Rectal smooth muscle tissue (tissue), 1 donor: Measurements from ENCODE around the gene ZMIZ1.

ENCODE experiments used
- H3K27ac ChIP-seq: one replicate; pipeline ENCODE4 v1.7.0; 2013; ENCODE audit warnings: low read depth, low read length, inconsistent platforms
- H3K27me3 ChIP-seq: one replicate; pipeline ENCODE4 v1.7.0; 2013; ENCODE audit warnings: low read length; ENCODE audit not compliant: control insufficient read depth, insufficient read depth
- H3K36me3 ChIP-seq: one replicate; pipeline ENCODE4 v1.7.0; 2013; ENCODE audit warnings: low read length; ENCODE audit not compliant: control insufficient read depth, insufficient read depth
- H3K4me1 ChIP-seq: one replicate; pipeline ENCODE4 v1.7.0; 2013; ENCODE audit warnings: low read length; ENCODE audit not compliant: control insufficient read depth, insufficient read depth
- H3K4me3 ChIP-seq: one replicate; pipeline ENCODE4 v1.7.0; 2013; ENCODE audit warnings: low read length
- H3K9ac ChIP-seq: one replicate; pipeline ENCODE4 v1.7.0; 2013; ENCODE audit warnings: low read length

Gene ZMIZ1

DNA sequence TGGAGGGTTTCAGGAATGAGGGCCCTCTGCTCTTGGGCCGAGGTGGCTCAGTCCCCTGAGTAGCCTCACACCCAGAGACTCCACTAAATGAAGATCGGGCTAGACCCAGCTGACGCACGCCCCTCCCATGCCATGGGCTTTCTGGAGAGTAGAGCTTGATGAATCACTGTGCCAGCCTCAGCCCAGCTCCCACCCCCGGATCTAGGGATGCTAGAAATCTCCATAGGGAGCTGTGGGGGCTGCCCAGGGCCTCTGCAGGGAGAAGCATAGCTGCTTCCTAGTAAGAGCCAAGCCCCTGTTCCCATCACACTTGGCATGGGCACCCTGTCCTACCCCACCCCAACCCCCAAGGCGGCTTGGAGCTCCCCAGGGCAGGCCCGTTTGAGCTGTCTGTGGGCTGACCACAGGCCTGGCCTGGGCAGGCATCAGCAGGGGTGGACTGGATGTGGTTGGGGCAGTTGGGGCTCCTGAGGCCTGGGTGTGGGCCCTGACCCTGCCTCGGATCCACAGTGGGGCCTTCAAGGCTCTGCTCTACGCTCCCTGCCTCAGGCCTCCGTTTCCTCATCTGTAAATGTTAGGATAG is 121.2 kb downstream of the ZMIZ1 start:
- no peak overlapping the region for H3K4me3 ChIP-seq
- peaks cover 4% of the 10 kb centered on the region for H3K36me3 ChIP-seq
- H3K9ac ChIP-seq = no peak overlapping the region
- peaks cover 20% of the 10 kb centered on the region for H3K4me1 ChIP-seq
- no peaks in the 10 kb centered on the region for H3K27me3 ChIP-seq
- H3K27ac ChIP-seq = no peak overlapping the region

DNA sequence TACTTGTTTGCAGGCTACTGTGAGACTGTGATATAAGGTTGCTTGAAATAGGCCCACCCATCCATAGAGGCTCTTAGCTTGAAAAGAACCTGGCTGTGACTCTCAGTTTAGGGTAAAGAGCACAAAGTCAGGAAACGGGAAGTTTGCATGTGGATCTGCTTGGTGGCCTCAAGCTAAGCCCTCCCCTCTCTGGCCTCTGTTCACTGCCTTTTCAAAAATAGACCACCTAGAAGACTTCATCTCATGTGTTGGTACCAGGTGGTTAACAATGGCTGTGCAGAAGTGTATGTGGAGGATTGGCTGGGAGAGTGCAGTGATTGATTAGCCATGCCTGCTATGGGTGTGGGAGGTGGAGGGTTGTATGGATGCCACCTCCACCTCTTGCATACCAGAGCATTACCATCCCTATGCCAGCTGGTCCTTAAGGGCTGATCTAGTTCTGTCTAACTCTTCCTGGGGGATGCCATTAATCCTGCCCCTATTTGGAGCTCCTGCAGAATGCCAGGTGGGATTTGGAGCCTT is 122.0 kb downstream of the ZMIZ1 start:
- Histone ChIP-seq H3K4me3 (no peak overlapping the region), H3K9ac (no peak overlapping the region), H3K27ac (no peak overlapping the region), H3K27me3 (no peaks in the 10 kb centered on the region), H3K36me3 (peaks cover 4% of the 10 kb centered on the region), H3K4me1 (peaks cover 19% of the 10 kb centered on the region)

DNA sequence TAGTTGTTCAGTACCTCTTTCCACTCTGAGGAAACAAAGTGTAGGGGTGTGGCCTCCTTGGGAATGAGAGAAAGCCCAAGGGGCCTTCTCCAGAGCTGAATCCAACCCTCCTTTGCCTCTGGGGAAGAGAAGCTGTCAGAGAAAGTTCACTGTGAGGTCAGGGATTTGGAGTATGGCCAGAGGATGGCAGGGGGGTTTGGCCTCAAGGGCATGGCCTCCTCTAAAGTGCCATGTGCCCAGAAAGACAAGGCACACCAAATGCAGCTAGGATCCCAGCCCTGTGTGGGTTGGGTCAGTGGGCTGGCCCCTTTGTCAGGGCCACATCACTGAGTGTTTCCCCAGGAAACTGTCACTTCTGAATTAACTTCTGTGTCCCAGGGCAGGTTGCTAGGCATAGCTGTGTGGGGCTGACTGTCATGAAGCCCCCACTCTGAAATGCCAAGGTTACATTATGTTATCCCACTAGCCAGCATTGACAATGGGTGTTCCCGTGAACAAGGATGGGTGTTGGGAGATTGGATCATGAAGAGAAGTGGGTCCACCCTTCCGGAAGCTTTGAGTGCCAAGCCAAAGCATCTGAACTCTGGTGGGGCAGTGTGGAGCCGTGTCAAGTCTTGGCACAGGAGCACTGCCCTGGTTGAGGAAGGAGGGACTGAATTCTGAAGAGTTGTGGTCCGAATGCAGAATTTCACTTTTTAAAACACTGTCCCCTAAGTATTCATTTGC is 123.3 kb downstream of the ZMIZ1 start:
- H3K4me3 ChIP-seq = no peak overlapping the region
- H3K27me3 ChIP-seq = no peaks in the 10 kb centered on the region
- H3K9ac ChIP-seq = no peak overlapping the region
- H3K36me3 ChIP-seq = peaks cover 6% of the 10 kb centered on the region
- H3K4me1 ChIP-seq = peaks cover 14% of the 10 kb centered on the region
- peak overlapping the region; percentile 31 for H3K27ac ChIP-seq

- no peak overlapping the region for H3K9ac ChIP-seq
- H3K4me1 ChIP-seq = peaks cover 14% of the 10 kb centered on the region
- H3K27ac ChIP-seq = peak overlapping the region; percentile 31
These were observed 123.9 kb downstream of the ZMIZ1 start for GRCh38 chr10:79192677-79193003.

DNA sequence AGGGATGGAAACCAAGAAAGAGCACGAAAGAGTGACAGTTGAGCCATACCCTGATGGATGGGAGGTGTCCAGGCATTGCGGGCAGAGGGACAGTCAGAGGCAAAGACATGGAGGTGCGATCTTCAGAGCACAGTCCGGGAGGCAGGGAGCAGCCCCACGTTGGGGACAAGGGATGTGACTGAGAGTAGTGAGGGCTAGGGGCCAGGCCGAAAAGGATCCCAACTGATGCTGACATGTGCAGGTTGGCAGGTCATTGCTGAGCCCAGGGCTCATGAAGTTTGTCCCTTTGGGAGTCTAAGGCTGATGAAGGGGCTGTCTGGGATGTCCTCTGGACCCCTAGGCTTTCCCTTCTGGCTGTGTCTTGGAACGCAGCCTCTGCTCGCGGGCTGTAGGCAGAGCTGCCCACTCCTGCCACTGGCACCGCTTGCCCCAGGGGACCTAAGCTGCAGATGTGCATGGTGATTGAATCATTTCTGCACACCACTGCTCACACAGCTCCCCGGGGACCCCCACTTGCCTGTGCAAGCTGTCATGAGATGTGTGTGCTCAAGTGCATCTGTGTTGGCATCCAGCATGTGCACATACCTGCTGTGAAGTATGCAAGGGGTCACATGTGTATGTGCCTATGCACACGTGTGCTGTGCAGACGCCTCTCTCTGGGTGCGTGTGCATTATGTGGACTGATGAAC is 125.1 kb downstream of the ZMIZ1 start:
- H3K4me1 ChIP-seq = peaks cover 14% of the 10 kb centered on the region
- H3K27ac ChIP-seq = no peak overlapping the region
- H3K9ac ChIP-seq = no peak overlapping the region
- H3K36me3 ChIP-seq = peaks cover 3% of the 10 kb centered on the region
- no peaks in the 10 kb centered on the region for H3K27me3 ChIP-seq
- H3K4me3 ChIP-seq = no peak overlapping the region

More at GRCh38 chr10:79192677-79193003, 123.9 kb downstream of the ZMIZ1 start:
- peaks cover 3% of the 10 kb centered on the region for H3K36me3 ChIP-seq
- H3K27me3 ChIP-seq = no peaks in the 10 kb centered on the region
- no peak overlapping the region for H3K4me3 ChIP-seq

GRCh38 chr10:79195091-79195923 is 126.5 kb downstream of the ZMIZ1 start:
- Histone ChIP-seq H3K9ac (no peak overlapping the region), H3K27ac (peak overlapping the region; percentile 84), H3K4me3 (peak overlapping the region; percentile 3), H3K27me3 (no peaks in the 10 kb centered on the region), H3K4me1 (peaks cover 14% of the 10 kb centered on the region), H3K36me3 (peaks cover 3% of the 10 kb centered on the region)

- peaks cover 6% of the 10 kb centered on the region for H3K36me3 ChIP-seq
- H3K4me1 ChIP-seq = peaks cover 14% of the 10 kb centered on the region
- no peaks in the 10 kb centered on the region for H3K27me3 ChIP-seq
- no peak overlapping the region for H3K4me3 ChIP-seq
- H3K27ac ChIP-seq = peak overlapping the region; percentile 59
- no peak overlapping the region for H3K9ac ChIP-seq
These were observed 128.0 kb downstream of the ZMIZ1 start for GRCh38 chr10:79196470-79197461.

DNA sequence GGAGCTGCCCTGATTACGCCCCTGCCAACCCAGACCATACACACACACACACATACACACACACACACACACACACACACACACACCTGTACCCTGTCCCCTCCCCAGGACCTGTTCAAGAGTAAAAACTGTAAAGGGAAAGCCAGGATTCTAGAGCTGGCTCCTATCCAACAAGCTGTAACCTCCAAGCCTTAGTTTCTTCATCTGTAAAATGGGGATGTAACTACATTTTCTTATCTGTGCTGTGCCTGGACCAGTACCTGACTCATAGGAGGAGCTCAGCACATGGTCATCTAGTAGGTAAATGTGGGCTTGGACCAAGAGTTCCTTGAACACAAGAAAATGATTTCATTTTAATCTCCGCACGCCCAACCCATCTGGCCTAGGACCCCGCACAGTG is 128.8 kb downstream of the ZMIZ1 start:
- H3K27ac ChIP-seq = no peak overlapping the region
- peaks cover 9% of the 10 kb centered on the region for H3K36me3 ChIP-seq
- H3K9ac ChIP-seq = no peak overlapping the region
- peaks cover 14% of the 10 kb centered on the region for H3K4me1 ChIP-seq
- H3K27me3 ChIP-seq = no peaks in the 10 kb centered on the region
- H3K4me3 ChIP-seq = no peak overlapping the region

DNA sequence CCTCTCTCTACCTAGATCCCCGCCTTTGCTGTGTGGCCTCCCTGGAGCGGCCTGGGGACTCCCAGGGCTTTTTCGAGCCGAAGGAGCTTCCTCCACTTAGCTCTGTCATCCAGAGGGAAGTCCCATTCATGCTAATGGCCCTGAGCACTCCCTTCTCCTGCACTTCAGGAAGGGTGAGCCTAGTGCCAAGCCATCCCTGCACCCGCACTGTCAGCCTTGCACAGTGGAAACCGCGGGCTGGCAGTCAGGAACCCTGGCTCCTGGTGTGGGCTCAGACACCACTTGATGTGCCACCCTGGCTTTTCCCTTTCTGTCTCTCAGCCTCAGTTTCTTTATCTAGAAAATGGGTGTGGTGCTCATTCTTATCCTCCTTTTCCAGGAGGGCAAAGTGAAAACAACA is 131.6 kb downstream of the ZMIZ1 start:
- H3K36me3 ChIP-seq = peaks cover 20% of the 10 kb centered on the region
- peaks cover 20% of the 10 kb centered on the region for H3K4me1 ChIP-seq
- no peak overlapping the region for H3K9ac ChIP-seq
- no peak overlapping the region for H3K27ac ChIP-seq
- no peaks in the 10 kb centered on the region for H3K27me3 ChIP-seq
- H3K4me3 ChIP-seq = no peak overlapping the region

DNA sequence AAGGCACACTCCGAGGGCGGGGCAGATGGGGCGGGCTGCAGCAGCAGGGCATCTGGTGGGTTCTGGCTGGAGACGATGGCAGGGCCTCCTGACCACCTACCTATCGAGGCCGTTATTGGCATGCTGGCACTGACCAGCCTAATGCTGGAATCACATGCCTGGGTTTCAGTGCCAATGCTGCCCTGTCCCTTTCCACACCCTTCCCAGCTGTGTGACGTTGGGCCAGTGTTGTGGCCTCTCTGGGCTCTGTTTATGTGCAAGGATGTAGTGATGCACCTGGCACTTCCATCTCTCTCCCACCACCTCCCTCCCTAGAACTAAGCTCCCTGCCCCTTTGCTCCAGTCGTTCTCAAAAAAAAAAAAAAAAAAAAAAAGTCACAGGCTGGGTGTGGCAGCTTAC is 132.9 kb downstream of the ZMIZ1 start:
- Histone ChIP-seq H3K27me3 (no peaks in the 10 kb centered on the region), H3K4me1 (peaks cover 23% of the 10 kb centered on the region), H3K27ac (no peak overlapping the region), H3K36me3 (peaks cover 19% of the 10 kb centered on the region), H3K4me3 (no peak overlapping the region), H3K9ac (no peak overlapping the region)

- H3K4me3 ChIP-seq = no peak overlapping the region
- H3K36me3 ChIP-seq = peaks cover 19% of the 10 kb centered on the region
- peaks cover 19% of the 10 kb centered on the region for H3K4me1 ChIP-seq
- H3K9ac ChIP-seq = no peak overlapping the region
- H3K27me3 ChIP-seq = no peaks in the 10 kb centered on the region
- peak overlapping the region; percentile 46 for H3K27ac ChIP-seq
These were observed 133.6 kb downstream of the ZMIZ1 start for GRCh38 chr10:79202188-79203013.
